Heart right ventricle (tissue), 16 donors: ENCODE measurements around the gene TMEM225. TPM values are rescaled to one million over a fixed set of nuclear protein-coding genes. Genes with fewer than 3 reads are reported as not detected.

Source experiments
- ATAC-seq, 8 donors: fragments of 200-7000 bp; cut with Tn5 transposase; one replicate each; pipeline ENCODE4 v1.9.1; 2020; ENCODE audit warnings: mild to moderate bottlenecking in 8 of 8, moderate library complexity in 8 of 8, moderate number of reproducible peaks in 1 of 8
- DNase-seq, 2 donors: peaks; one replicate each; pipeline ENCODE4 v3.0.0-alpha.2; 2020
- H3K27ac ChIP-seq, 10 donors: fragments of 200-600 bp; sonication (generic) in 2 of 10; one replicate each; pipeline versions ENCODE4 v1.5.0 to v1.8.0; 2020 to 2022; ENCODE audit warnings: mild to moderate bottlenecking in 3 of 10
- H3K27me3 ChIP-seq, 7 donors: fragments of 200-600 bp; one replicate each; pipeline ENCODE4 v1.8.0; 2021 to 2022; ENCODE audit warnings: mild to moderate bottlenecking in 2 of 7
- H3K36me3 ChIP-seq, 9 donors: fragments of 200-600 bp; sonication (generic) in 1 of 9; one replicate each; pipeline versions ENCODE4 v1.5.0 to v1.8.0; 2020 to 2022; ENCODE audit warnings: mild to moderate bottlenecking in 2 of 9
- H3K4me1 ChIP-seq, 9 donors: fragments of 200-600 bp; sonication (generic) in 1 of 9; one replicate each; pipeline versions ENCODE4 v1.5.0 to v1.8.0; 2020 to 2022; ENCODE audit warnings: mild to moderate bottlenecking in 4 of 9
- H3K4me3 ChIP-seq, 10 donors: fragments of 200-600 bp; sonication (generic) in 2 of 10; one replicate each; pipeline versions ENCODE4 v1.5.0 to v1.8.0; 2020 to 2022; ENCODE audit warnings: mild to moderate bottlenecking in 7 of 10, moderate library complexity in 2 of 10
- H3K9me3 ChIP-seq, 11 donors: fragments of 200-600 bp in 10 of 11; sonication (generic) in 2 of 11; one replicate each; pipeline versions ENCODE4 v1.5.0 to v1.8.0; 2013 to 2022; ENCODE audit warnings: mild to moderate bottlenecking in 2 of 11, control low read depth in 1 of 11, moderate library complexity in 1 of 11
- WGBS, 2 donors: extraction: QIAGEN DNeasy Blood & Tissue Kit; methylation state at CpG; one replicate each; pipeline ENCODE4 v1.1.7; 2013; ENCODE audit warnings: inconsistent platforms in 1 of 2; 5-methylcytosine and 5-hydroxymethylcytosine counted together
- intact Hi-C, 10 donors: fragments of 100-400 bp; cut with DNase I; formaldehyde crosslinking; loops; one replicate each; pipeline versions ENCODE4 v1.11.1 to v1.14.2; 2022
- polyA plus RNA-seq, 2 donors: library from polyadenylated mRNA; stranded (reverse); fragments of 200-250 nt; gene quantifications; one replicate each; pipeline ENCODE4 v1.2.3, GENCODE V29; 2013
- total RNA-seq, 10 donors: library from RNA; stranded (reverse); fragmentation: NEBNext Ultra II Directional in 3 of 10; extraction: Animal tissue kit (Norgen Biotek cat#: 25700) in 3 of 10; gene quantifications; one replicate each; pipeline versions ENCODE4 v1.2.1 to v1.2.4, GENCODE V29; 2021 to 2023
- TF ChIP-seq, protein P1 (sequence below), 9 donors: fragments of 200-600 bp; sonication (generic) in 2 of 9; IDR thresholded peaks; one replicate each; pipeline versions ENCODE4 v1.5.0 to v1.8.0; 2021 to 2022; ENCODE audit warnings: antibody characterized with exemption in 9 of 9, mild to moderate bottlenecking in 5 of 9, moderate library complexity in 1 of 9
- donor health status: Arrhythmogenic right ventricular cardiomyopathy.
- donor health status: ischemic (EF 13 %, LVEDD 7.1; RV severe dilation, severe dysfunction).
- donor health status: healthy with polysubstance abuse.
- donor health status: DM: no; HTN: yes; CAD: no.
- donor health status: DM: no; HTN: no; CAD: no.
- donor health status: ischemic (EF 25% LVEDD 6.9; RV normal size, moderate dysfunction).
- donor health status: ischemic (EF 25% LVEDD 5.7; RV mildly dilated, moderate dysfunction).
- donor health status: healthy.
- donor health status: DM: yes; HTN: yes; CAD: no.
- donor health status: Ischemic cardiomyopathy.
- donor health status: ischemic (EF 35%, LVEDD 5.7; RV mildly dilated, moderate dysfunction).
- donor health status: nonischemic (EF 11% LVEDD 7.7; RV severe dilation, severe dysfunction).
- donor health status: DM: yes; HTN: yes; CAD: no.
- donor health status: PGD.
- donor health status: ischemic (EF 29% LVEDD 5.4; RV normal size, mild dysfunction).
- donor health status: nonischemic (EF 23%, LVEDD 6.1; RV moderate dilation, normal function).

Gene TMEM225
- total and polyA plus RNA-seq, 12 donors: not detected

DNA sequence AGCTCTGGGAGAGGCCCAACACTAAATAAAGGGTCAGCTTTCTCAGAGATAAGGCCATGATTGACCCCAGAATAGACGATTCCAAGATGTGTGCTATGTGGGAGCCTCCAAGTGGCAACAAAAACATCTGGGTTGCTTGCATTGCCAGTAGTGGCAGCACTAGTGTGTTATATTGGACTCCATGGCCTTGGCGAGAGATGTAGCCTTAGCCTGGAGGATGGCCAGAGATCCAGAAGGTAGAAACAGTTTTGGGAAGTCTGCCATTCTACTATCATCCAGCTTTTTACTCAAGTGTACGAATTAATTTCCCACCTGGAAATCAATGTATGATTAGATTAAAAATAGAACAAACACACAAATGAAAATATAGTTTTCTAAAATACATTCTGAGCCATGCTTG lies 19.5 kb upstream of the TMEM225 start:
- no peaks in the 10 kb centered on the region for H3K4me1 ChIP-seq
- peaks cover 0 to 2% (median 0%) of the 10 kb centered on the region in 11 donors for H3K9me3 ChIP-seq
- 57 to 64% methylated on average over 3 of the region's 3 CpGs for WGBS, 2 donors
- TF ChIP-seq, protein P1, sequence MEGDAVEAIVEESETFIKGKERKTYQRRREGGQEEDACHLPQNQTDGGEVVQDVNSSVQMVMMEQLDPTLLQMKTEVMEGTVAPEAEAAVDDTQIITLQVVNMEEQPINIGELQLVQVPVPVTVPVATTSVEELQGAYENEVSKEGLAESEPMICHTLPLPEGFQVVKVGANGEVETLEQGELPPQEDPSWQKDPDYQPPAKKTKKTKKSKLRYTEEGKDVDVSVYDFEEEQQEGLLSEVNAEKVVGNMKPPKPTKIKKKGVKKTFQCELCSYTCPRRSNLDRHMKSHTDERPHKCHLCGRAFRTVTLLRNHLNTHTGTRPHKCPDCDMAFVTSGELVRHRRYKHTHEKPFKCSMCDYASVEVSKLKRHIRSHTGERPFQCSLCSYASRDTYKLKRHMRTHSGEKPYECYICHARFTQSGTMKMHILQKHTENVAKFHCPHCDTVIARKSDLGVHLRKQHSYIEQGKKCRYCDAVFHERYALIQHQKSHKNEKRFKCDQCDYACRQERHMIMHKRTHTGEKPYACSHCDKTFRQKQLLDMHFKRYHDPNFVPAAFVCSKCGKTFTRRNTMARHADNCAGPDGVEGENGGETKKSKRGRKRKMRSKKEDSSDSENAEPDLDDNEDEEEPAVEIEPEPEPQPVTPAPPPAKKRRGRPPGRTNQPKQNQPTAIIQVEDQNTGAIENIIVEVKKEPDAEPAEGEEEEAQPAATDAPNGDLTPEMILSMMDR (IDR thresholded peaks at IDR 0.05): no peak
- no peak overlapping the region for H3K4me3 ChIP-seq
- intact Hi-C loops: no loop called here
- H3K27me3 ChIP-seq: peaks cover 0 to 5% (median 0%) of the 10 kb centered on the region in 7 donors
- H3K36me3 ChIP-seq: no peaks in the 10 kb centered on the region
- ATAC-seq (no peak), DNase-seq (no peak)
- H3K27ac ChIP-seq: no peak overlapping the region

DNA sequence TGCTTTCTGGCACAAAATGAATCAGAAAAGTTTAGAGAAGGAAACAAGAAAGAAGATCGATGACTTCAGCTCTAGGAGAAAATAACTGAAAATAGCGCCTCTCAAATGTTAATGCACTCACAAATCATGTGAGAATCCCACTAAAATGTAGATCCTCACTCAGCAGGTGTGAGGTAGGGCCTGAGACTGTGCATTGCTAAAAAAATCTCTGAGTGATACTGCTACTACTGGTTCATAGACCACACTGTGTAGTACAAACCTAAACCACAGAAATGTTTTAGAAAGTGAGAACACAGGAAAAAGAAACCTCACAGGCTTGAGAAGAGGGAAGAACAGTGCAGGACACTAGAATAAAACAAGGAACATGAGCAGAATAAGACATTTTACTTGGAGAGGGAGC lies 18.5 kb upstream of the TMEM225 start:
- 77 to 80% methylated on average over 2 of the region's 2 CpGs for WGBS, 2 donors
- Histone ChIP-seq H3K4me3 (no peak overlapping the region), H3K27me3 (peaks cover 0 to 5% (median 0%) of the 10 kb centered on the region in 7 donors), H3K4me1 (no peaks in the 10 kb centered on the region), H3K36me3 (no peaks in the 10 kb centered on the region), H3K9me3 (peaks cover 0 to 2% (median 0%) of the 10 kb centered on the region in 11 donors), H3K27ac (no peak overlapping the region)
- ATAC-seq: no peak
- intact Hi-C loops: no loop called here
- no peak for DNase-seq
- TF ChIP-seq, protein P1 (IDR thresholded peaks at IDR 0.05): no peak

DNA sequence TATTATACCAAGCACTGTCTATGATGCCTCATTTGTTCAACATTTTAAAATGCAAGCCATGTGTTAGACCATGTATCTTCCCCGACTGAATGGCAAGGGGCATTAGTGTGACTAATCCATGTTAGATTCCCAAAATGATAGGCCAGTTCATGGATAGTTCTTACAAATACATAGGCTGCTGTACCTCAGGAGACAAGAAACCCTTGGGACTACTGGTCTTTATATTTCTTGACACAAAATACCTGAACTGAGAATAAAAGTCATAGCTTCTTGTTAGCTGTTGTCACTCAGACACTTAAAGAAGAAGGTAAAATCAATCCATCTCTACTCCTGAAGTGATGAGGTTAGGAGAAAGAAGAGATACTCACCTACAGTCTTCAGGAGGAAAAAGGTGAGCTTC lies 16.4 kb upstream of the TMEM225 start, which contains the start of gene OR8D4:
TSS of gene OR8D4 (plus strand) at position 301 of the 400 bp plus-strand sequence. CDS start 4,265 bp downstream, outside the sequence.
- 86 to 95% methylated on average over 1 of the region's 1 CpG for WGBS, 2 donors

DNA sequence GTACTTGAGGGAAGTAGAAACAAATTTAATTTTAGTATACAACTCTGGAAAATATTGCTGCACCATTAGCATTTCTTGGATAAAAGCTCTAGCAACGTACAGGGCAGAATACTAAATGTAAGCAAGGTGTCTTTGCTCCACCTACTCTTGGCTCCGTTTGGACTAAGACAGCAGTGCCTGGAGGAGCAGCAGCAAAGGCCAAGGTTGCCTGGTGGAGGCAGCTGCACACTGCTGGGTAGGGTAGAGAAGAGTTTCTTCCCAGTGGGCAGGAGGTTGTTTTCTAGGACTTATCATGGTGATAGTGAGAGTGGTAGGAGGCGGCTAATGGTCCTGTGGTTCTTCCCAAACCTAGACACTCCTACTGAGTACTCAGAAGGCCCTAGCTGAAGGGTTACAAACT lies 14.3 kb upstream of the TMEM225 start:
- intact Hi-C loops: no loop called here
- H3K27me3 ChIP-seq: peaks cover 0 to 5% (median 0%) of the 10 kb centered on the region in 7 donors
- no peak overlapping the region for H3K4me3 ChIP-seq
- H3K27ac ChIP-seq: no peak overlapping the region
- H3K4me1 ChIP-seq: no peaks in the 10 kb centered on the region
- ATAC-seq: no peak
- TF ChIP-seq, protein P1 (IDR thresholded peaks at IDR 0.05): no peak
- no peaks in the 10 kb centered on the region for H3K36me3 ChIP-seq
- DNase-seq: no peak
- 66% methylated on average over 3 of the region's 3 CpGs for WGBS, 2 donors
- peaks cover 0 to 2% (median 0%) of the 10 kb centered on the region in 11 donors for H3K9me3 ChIP-seq

More for the DNA sequence above, 16.4 kb upstream of the TMEM225 start, which contains the start of gene OR8D4:
- ATAC-seq (no peak), DNase-seq (no peak)
- intact Hi-C loops: no loop called here
- Histone ChIP-seq H3K27ac (no peak within 1 kb of the TSS), H3K36me3 (no peaks in the 10 kb centered on the region), H3K4me1 (no peaks in the 10 kb centered on the region), H3K4me3 (no peak within 1 kb of the TSS), H3K9me3 (peaks cover 0 to 2% (median 0%) of the 10 kb centered on the region in 11 donors), H3K27me3 (peaks cover 0 to 5% (median 0%) of the 10 kb centered on the region in 7 donors)
- TF ChIP-seq, protein P1 (IDR thresholded peaks at IDR 0.05): no peak
